GM19193 (cell line): ENCODE measurements around the gene LBX1.

Source experiments
- POLR2A ChIP-seq: IDR thresholded peaks from 4 replicates; pipeline ENCODE4 v1.6.1; 2011; ENCODE audit not compliant: insufficient read depth, insufficient read length; ENCODE audit errors: extremely low read depth

LBX1 gene

GRCh38 chr10:101214446-101215396 is 14.5 kb downstream of the LBX1 start:
- TF ChIP-seq POLR2A: no peak

GRCh38 chr10:101208543-101208942 is 20.7 kb downstream of the LBX1 start:
- TF ChIP-seq POLR2A: no peak

- TF ChIP-seq POLR2A: no peak
Observed at GRCh38 chr10:101207026-101207425, 22.2 kb downstream of the LBX1 start.

- TF ChIP-seq POLR2A: no peak
Observed at GRCh38 chr10:101195921-101196320, 33.3 kb downstream of the LBX1 start.

- no peak for TF ChIP-seq POLR2A
Observed at GRCh38 chr10:101189461-101190401, 39.5 kb downstream of the LBX1 start.

- TF ChIP-seq POLR2A: no peak
Observed at GRCh38 chr10:101188942-101189341, 40.3 kb downstream of the LBX1 start.

GRCh38 chr10:101183458-101184183 is 45.6 kb downstream of the LBX1 start:
- TF ChIP-seq POLR2A: no peak

- no peak for TF ChIP-seq POLR2A
Observed at GRCh38 chr10:101182936-101183335, 46.3 kb downstream of the LBX1 start.
